Panc1 (cell line): ENCODE data around the gene SH2D2A.

Experiments
- SIN3A ChIP-seq: IDR thresholded peaks from 2 replicates; pipeline ENCODE4 v1.6.1; 2012; ENCODE audit warnings: low read depth, mild to moderate bottlenecking, low read length, moderate library complexity, borderline replicate concordance; ENCODE audit not compliant: insufficient read depth
- TCF7L2 ChIP-seq: IDR thresholded peaks from 2 replicates; pipeline ENCODE4 v1.6.1; 2011; ENCODE audit warnings: mild to moderate bottlenecking, low read depth, low read length, inconsistent platforms
- TF ChIP-seq, protein P1 (sequence below): fragments of 450-650 bp; IDR thresholded peaks from 2 replicates; pipeline ENCODE4 v1.5.1; 2017; ENCODE audit warnings: mild to moderate bottlenecking
- TF ChIP-seq, protein P2 (sequence below), 2 experiments: IDR thresholded peaks; 2 replicates each; pipeline ENCODE4 v1.6.1; 2011 to 2012; ENCODE audit warnings: low read depth in 2 of 2, control low read depth in 1 of 2, low read length in 1 of 2, mild to moderate bottlenecking in 1 of 2, moderate library complexity in 1 of 2; ENCODE audit not compliant: insufficient read depth in 1 of 2

DNA sequence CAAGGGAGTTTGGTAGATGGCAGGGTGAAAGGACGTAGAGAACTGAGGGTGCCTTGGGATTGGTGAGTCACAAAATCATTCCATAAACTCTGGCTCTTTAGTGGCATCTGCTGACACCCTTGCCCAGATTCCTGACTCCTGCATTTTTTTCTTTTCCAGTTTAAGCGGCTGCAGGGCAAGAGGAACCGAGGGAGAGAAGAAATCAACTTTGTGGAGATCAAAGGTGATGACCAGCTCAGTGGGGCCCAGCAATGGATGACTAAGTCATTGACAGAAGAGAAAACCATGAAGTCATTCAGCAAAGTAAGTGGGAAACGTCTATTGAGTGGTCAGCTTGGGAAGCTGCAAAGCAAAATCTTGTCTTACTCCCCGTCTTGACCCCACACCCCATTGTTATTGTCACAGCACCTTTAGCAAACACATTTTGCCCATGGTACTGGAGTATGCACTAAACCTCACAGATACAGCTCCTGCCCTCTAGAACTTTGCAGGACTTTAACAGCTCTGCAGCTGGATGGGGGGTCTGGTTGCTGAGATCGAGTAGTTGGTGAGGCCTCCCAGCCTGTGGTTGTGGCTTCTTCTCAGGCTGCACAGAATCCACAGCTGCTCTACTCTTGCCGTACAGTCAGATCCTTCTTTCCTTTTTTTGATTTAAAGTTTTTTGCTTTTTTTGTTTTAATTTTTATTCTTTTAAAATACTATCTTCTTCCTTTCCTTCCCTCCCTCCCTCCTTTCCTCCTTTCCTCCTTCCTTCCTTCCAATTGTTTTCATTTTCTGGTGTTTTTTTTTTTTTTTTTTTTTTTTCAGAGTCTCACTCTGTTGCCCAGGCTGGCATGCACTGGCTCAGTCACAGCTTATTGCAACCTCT is 21.9 kb downstream of the SH2D2A start:
- TF ChIP-seq, protein P1, sequence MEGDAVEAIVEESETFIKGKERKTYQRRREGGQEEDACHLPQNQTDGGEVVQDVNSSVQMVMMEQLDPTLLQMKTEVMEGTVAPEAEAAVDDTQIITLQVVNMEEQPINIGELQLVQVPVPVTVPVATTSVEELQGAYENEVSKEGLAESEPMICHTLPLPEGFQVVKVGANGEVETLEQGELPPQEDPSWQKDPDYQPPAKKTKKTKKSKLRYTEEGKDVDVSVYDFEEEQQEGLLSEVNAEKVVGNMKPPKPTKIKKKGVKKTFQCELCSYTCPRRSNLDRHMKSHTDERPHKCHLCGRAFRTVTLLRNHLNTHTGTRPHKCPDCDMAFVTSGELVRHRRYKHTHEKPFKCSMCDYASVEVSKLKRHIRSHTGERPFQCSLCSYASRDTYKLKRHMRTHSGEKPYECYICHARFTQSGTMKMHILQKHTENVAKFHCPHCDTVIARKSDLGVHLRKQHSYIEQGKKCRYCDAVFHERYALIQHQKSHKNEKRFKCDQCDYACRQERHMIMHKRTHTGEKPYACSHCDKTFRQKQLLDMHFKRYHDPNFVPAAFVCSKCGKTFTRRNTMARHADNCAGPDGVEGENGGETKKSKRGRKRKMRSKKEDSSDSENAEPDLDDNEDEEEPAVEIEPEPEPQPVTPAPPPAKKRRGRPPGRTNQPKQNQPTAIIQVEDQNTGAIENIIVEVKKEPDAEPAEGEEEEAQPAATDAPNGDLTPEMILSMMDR, result no peak
- TF ChIP-seq TCF7L2 (0 out of 2 replicates have a peak, but pooled peaks have one; percentile 16), SIN3A (no peak)
- TF ChIP-seq, protein P2, sequence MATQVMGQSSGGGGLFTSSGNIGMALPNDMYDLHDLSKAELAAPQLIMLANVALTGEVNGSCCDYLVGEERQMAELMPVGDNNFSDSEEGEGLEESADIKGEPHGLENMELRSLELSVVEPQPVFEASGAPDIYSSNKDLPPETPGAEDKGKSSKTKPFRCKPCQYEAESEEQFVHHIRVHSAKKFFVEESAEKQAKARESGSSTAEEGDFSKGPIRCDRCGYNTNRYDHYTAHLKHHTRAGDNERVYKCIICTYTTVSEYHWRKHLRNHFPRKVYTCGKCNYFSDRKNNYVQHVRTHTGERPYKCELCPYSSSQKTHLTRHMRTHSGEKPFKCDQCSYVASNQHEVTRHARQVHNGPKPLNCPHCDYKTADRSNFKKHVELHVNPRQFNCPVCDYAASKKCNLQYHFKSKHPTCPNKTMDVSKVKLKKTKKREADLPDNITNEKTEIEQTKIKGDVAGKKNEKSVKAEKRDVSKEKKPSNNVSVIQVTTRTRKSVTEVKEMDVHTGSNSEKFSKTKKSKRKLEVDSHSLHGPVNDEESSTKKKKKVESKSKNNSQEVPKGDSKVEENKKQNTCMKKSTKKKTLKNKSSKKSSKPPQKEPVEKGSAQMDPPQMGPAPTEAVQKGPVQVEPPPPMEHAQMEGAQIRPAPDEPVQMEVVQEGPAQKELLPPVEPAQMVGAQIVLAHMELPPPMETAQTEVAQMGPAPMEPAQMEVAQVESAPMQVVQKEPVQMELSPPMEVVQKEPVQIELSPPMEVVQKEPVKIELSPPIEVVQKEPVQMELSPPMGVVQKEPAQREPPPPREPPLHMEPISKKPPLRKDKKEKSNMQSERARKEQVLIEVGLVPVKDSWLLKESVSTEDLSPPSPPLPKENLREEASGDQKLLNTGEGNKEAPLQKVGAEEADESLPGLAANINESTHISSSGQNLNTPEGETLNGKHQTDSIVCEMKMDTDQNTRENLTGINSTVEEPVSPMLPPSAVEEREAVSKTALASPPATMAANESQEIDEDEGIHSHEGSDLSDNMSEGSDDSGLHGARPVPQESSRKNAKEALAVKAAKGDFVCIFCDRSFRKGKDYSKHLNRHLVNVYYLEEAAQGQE (IDR thresholded peaks at IDR 0.05; ENCODE audit: insufficient read depth in 1 of 2, low read depth in 2 of 2, low read length in 1 of 2), result no peak
